Lower lobe of right lung (tissue), 2 donors: ENCODE results near the gene SLC39A8. TPM values are rescaled to one million over a fixed set of nuclear protein-coding genes. Genes with fewer than 3 reads are reported as not detected.
A peak's percentile ranks its signal among the peaks of the same experiment; 100 is the strongest.

Experiments
- ATAC-seq, 2 donors: fragments of 200-7000 bp; cut with Tn5 transposase; one replicate each; pipeline ENCODE4 v1.9.1; 2020 to 2022; ENCODE audit warnings: mild to moderate bottlenecking in 2 of 2, moderate library complexity in 2 of 2
- DNase-seq: peaks from one replicate; pipeline ENCODE4 v3.0.0-alpha.2; 2020
- H3K27ac ChIP-seq: fragments of 200-600 bp; one replicate; pipeline ENCODE4 v1.8.0; 2022
- H3K27me3 ChIP-seq: fragments of 200-600 bp; one replicate; pipeline ENCODE4 v1.8.0; 2022; ENCODE audit warnings: low read depth
- H3K36me3 ChIP-seq: fragments of 200-600 bp; one replicate; pipeline ENCODE4 v1.8.0; 2022; ENCODE audit warnings: mild to moderate bottlenecking
- H3K4me1 ChIP-seq: fragments of 200-600 bp; one replicate; pipeline ENCODE4 v1.8.0; 2022
- H3K4me3 ChIP-seq: fragments of 200-600 bp; one replicate; pipeline ENCODE4 v1.8.0; 2022; ENCODE audit warnings: mild to moderate bottlenecking
- H3K9me3 ChIP-seq: fragments of 200-600 bp; one replicate; pipeline ENCODE4 v1.8.0; 2022
- intact Hi-C: fragments of 100-400 bp; cut with DNase I; formaldehyde crosslinking; loops from one replicate; pipeline ENCODE4 v1.11.0; 2022
- total RNA-seq: library from RNA; stranded (reverse); fragmentation: NEBNext Ultra II Directional; extraction: Animal tissue kit (Norgen Biotek cat#: 25700); gene quantifications from one replicate; pipeline ENCODE4 v1.2.1, GENCODE V29; 2021
- TF ChIP-seq, protein P1 (sequence below): fragments of 200-600 bp; IDR thresholded peaks from one replicate; pipeline ENCODE4 v1.8.0; 2022; ENCODE audit warnings: antibody characterized with exemption, mild to moderate bottlenecking
- donor health status: DM: no; HTN: yes; CAD: no; lungs with severe emphysema.

SLC39A8 gene
- total RNA-seq, 1 donor from 2014 or later = 370 TPM

DNA sequence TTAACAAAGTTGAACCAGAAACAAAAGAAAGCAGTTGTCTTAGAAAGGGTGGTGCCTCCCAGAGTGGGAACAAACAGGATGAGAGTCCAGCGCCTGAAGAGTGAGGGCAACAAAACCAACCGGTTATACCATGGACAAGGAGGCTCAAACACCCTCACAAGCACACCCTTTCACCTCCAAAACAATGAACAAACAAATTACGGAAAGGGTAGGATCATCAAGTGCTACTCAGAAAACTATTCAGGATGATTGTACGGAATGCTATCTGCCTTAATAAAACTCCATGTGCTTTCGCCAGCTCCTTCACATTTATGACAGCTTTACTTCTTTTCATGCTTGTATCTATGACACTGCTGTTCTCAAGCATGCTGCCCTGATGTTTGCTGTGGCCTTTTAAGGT is 26.8 kb downstream of the SLC39A8 start:
- H3K4me3 ChIP-seq = no peak overlapping the region
- no peaks in the 10 kb centered on the region for H3K27me3 ChIP-seq
- DNase-seq = peak; percentile 44
- peaks cover 9% of the 10 kb centered on the region for H3K36me3 ChIP-seq
- intact Hi-C loops = no loop called here
- TF ChIP-seq, protein P1, sequence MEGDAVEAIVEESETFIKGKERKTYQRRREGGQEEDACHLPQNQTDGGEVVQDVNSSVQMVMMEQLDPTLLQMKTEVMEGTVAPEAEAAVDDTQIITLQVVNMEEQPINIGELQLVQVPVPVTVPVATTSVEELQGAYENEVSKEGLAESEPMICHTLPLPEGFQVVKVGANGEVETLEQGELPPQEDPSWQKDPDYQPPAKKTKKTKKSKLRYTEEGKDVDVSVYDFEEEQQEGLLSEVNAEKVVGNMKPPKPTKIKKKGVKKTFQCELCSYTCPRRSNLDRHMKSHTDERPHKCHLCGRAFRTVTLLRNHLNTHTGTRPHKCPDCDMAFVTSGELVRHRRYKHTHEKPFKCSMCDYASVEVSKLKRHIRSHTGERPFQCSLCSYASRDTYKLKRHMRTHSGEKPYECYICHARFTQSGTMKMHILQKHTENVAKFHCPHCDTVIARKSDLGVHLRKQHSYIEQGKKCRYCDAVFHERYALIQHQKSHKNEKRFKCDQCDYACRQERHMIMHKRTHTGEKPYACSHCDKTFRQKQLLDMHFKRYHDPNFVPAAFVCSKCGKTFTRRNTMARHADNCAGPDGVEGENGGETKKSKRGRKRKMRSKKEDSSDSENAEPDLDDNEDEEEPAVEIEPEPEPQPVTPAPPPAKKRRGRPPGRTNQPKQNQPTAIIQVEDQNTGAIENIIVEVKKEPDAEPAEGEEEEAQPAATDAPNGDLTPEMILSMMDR = no peak
- peak; percentile 95 to 96 for ATAC-seq
- no peaks in the 10 kb centered on the region for H3K9me3 ChIP-seq
- H3K4me1 ChIP-seq = peaks cover 17% of the 10 kb centered on the region
- H3K27ac ChIP-seq = peak overlapping the region; percentile 58

- Histone ChIP-seq H3K27ac (peak overlapping the region; percentile 54), H3K36me3 (peaks cover 7% of the 10 kb centered on the region), H3K9me3 (no peaks in the 10 kb centered on the region), H3K27me3 (no peaks in the 10 kb centered on the region), H3K4me3 (no peak overlapping the region), H3K4me1 (peaks cover 17% of the 10 kb centered on the region)
- intact Hi-C loops = no loop called here
- ATAC-seq = peak; percentile 31 to 52
- DNase-seq = no peak
- TF ChIP-seq, protein P1 = no peak
Measured at GRCh38 chr4:102318105-102318504, 27.2 kb downstream of the SLC39A8 start.

DNA sequence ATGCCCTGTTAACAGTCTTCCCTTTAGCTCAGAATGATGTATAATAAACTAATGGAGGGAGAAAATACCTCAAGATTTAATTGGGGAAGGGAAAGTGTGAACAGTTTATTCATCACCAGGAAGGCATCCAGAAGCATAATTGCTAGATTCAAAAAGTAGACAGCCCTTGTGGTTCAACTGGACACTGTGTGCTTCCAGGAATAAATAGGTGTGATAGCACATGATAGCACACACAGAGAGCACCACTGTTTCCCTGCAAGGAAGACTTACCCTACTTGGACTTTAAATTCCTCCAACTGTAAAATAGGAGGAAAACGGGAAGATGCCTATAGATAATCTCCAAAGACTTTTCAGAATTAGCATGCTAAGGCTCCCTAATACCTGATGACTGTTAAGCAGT is 27.8 kb downstream of the SLC39A8 start:
- H3K9me3 ChIP-seq = no peaks in the 10 kb centered on the region
- DNase-seq (no peak), ATAC-seq (no peak)
- H3K27ac ChIP-seq = peak overlapping the region; percentile 54
- no peaks in the 10 kb centered on the region for H3K27me3 ChIP-seq
- H3K36me3 ChIP-seq = peaks cover 7% of the 10 kb centered on the region
- TF ChIP-seq, protein P1 = no peak
- H3K4me1 ChIP-seq = peaks cover 17% of the 10 kb centered on the region
- no peak overlapping the region for H3K4me3 ChIP-seq
- intact Hi-C loops = no loop called here

- no peak overlapping the region for H3K4me3 ChIP-seq
- H3K36me3 ChIP-seq = peaks cover 7% of the 10 kb centered on the region
- intact Hi-C loops = no loop called here
- H3K27ac ChIP-seq = no peak overlapping the region
- TF ChIP-seq, protein P1 = no peak
- no peaks in the 10 kb centered on the region for H3K9me3 ChIP-seq
- no peak for DNase-seq
- H3K4me1 ChIP-seq = peaks cover 13% of the 10 kb centered on the region
- ATAC-seq = no peak
- H3K27me3 ChIP-seq = no peaks in the 10 kb centered on the region
Measured at GRCh38 chr4:102316585-102316984, 28.7 kb downstream of the SLC39A8 start.

- peaks cover 8% of the 10 kb centered on the region for H3K4me1 ChIP-seq
- H3K27me3 ChIP-seq = no peaks in the 10 kb centered on the region
- DNase-seq = no peak
- intact Hi-C loops = no loop called here
- H3K27ac ChIP-seq = no peak overlapping the region
- no peak overlapping the region for H3K4me3 ChIP-seq
- no peak for ATAC-seq
- peaks cover 7% of the 10 kb centered on the region for H3K36me3 ChIP-seq
- TF ChIP-seq, protein P1 = no peak
- no peaks in the 10 kb centered on the region for H3K9me3 ChIP-seq
Measured at GRCh38 chr4:102315532-102315931, 29.8 kb downstream of the SLC39A8 start.

DNA sequence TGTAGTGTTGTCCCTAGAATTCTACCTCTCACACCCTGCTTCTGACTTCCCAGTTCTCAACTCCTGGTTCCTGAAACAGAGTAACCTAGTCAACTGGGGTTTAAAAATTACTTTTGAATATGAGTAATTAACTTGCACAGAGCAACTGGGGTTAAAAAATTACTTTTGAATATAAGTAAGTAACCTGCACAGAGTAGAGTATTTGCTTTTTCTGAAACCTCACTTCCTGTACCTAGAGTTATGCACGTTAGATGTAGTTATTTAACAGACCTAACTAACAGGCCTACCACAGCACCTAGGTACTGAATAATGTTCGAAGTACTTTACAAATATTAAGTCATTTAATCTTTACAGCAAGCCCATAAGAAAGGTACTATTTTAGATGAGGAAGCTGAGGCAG is 32.9 kb downstream of the SLC39A8 start:
- Histone ChIP-seq H3K4me1 (peaks cover 17% of the 10 kb centered on the region), H3K27me3 (no peaks in the 10 kb centered on the region), H3K9me3 (no peaks in the 10 kb centered on the region), H3K4me3 (no peak overlapping the region), H3K27ac (no peak overlapping the region), H3K36me3 (peaks cover 7% of the 10 kb centered on the region)
- DNase-seq (no peak), ATAC-seq (peak in 1 of 2 donors; percentile 18)
- intact Hi-C loops = no loop called here
- TF ChIP-seq, protein P1 = no peak
